GM21447 (cell line): Measurements from ENCODE around the gene CD207.
"Not testable (repeated sequence)": the region's sequence is repeated elsewhere in the genome, so short reads cannot be mapped to it uniquely, and the experiment has no call there.

Experiments used
- ATAC-seq: cut with Tn5 transposase; IDR thresholded peaks from one replicate; pipeline ENCODE4 v1.9.1; 2021; ENCODE audit not compliant: unreplicated experiment

Gene CD207

GRCh38 chr2:70829916-70830315, 5.7 kb downstream of the CD207 start:
- ATAC-seq = no peak

DNA sequence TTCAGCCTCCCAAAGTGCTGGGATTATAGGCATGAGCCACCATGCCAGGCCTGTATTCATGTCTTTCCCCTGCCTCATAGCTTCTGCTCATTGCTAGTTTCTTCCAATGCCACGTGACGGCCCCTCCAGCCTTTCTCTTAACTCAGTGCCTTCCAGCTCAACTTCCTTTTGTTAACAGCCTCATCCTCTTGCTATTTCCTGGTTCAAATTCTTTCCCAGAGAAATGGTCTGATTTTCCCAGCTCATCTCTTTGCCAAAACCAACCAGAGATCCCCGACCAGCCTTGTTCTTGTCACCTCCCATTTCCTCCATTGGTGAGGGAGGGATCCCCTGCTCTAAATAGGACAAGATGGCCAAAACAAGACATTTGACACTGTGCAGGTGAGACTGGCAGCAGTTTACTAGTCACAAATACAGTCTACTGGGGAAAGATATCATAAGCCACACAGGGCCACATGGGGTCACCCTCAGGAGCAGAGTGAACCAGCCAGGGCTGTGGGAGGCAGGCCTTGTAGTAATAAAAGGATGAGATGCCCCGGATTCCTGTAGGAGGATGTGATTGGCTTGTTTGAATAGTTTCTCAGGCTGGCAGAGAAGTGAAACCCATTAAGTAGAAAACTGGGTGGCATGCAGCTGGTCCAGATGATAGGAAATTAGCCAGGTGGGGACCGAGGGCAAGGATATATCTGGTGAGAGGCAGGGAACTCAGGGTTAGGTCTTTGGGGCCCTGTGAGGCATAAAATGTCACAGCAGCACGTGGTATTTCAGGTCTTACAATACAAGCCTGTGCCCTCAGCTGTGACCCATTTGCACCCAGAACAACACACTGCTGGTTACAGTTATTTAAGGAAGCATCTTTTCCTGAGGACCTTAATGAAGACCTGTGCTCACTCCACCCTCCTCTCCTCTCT, 6.4 kb downstream of the CD207 start:
- ATAC-seq = no peak

- ATAC-seq = no peak
Measured at GRCh38 chr2:70828115-70828514, 7.5 kb downstream of the CD207 start.

GRCh38 chr2:70827388-70827787, 8.2 kb downstream of the CD207 start:
- no peak for ATAC-seq

- ATAC-seq = no peak
Measured at GRCh38 chr2:70826696-70827350, 8.8 kb downstream of the CD207 start.

- ATAC-seq = no peak
Measured at GRCh38 chr2:70823249-70823648, 12.4 kb downstream of the CD207 start.

DNA sequence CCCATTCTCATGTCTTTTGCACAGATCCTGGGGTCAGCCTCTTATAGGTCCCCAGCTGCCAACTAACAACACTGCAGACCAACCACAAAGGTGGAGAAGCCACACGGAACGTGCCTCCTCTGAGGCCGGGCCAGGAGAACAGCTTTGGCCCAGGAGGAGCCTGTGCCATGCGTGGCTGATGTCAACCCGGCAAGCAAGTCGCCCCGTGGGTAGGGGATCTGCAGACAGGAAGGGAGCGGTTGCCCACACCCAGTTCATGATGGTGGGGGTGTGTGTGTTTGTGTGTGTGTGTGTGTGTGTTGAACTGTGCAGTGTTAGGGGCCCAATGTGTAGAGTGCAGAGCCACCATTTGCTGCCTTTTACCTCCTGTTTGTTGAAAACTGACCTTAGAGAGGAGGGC, 12.8 kb downstream of the CD207 start:
- ATAC-seq = no peak

- ATAC-seq = no peak
Measured at GRCh38 chr2:70820499-70820898, 15.1 kb downstream of the CD207 start, which contains the start of gene CLEC4F. Gene CLEC4F, minus strand, starts transcription at chr2:70820599. Its CDS starts 76 bp downstream, at chr2:70820523.

GRCh38 chr2:70817284-70817954, 18.2 kb downstream of the CD207 start:
- no peak for ATAC-seq

GRCh38 chr2:70816726-70817125, 18.9 kb downstream of the CD207 start:
- ATAC-seq = no peak

DNA sequence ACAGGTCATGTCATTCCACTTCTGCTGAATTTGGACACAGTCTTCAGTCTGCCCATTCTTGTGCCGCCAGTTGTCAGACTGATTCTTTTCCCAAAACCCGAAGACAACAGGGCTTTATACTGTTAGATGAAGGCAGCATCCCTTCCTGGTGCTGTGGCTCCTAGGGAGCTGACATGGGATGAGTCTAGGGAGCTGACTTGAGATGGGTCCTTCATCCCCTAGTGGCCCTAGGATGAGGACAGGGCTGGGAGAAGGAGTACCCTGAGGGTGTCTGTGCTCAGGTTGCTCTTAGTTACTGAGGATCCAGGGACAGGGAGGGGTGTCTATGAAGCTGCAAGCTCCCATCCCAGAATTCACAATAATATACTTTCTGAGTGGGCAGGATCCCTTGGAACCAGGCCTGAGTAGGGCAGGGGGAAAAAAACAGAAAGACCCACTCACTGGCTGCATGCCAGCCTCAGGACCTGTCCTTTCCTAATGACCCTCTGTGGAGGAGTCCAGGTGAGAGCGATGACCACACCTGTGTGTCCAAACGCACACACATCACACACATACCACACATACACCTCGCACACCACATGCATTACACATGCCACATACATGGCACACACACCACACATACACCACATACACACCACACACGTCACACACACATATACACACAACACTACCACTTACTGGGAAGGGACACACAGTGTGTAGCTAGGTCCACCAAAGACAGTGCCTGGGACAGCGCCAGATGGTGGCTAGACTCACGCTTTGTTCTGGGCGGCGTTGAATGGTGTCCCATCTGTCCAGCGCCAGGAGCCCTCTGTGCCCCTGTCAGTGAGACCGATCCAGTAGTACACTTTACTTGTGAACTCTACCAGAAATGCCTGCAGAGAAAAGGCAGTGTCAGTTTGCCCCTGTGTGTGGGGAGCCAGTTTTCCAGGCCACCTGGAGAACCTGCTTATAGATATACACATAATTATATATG, 26.3 kb downstream of the CD207 start:
- no peak for ATAC-seq

- no peak for ATAC-seq
Measured at GRCh38 chr2:70807828-70808118, 27.8 kb downstream of the CD207 start.

DNA sequence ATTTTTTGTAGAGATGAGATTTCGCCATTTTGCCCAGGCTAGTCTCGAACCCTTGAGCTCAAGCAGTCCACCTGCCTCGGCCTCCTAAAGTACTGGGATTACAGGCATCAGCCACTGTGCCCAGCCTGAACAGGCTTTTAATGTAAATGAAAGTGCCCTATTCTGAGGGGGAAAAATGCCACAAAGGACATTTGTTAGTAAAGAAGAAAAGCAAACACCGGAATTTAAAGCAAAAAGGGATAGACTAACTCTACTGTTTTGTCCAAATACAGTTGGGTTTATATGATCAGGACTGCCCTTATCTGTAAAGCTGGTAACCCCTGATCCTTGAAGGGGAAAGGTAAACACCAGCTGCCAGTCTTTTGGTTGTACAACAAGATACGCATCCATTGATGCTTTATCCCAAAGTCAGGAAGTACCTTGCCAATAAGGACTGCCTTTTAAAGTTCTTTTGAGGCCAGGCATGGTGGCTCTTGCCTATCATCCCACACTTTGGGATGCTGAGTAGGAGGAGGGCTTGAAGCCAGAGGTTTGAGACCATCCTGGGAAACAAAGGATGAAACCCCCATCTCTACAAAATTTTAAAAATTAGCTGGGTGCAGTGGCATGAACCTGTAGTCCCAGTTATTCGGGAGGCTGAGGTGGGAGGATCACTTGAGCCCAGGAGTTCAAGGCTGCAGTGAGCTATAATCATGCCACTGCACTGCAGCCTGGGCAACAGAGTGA, 28.4 kb downstream of the CD207 start:
- no peak for ATAC-seq

DNA sequence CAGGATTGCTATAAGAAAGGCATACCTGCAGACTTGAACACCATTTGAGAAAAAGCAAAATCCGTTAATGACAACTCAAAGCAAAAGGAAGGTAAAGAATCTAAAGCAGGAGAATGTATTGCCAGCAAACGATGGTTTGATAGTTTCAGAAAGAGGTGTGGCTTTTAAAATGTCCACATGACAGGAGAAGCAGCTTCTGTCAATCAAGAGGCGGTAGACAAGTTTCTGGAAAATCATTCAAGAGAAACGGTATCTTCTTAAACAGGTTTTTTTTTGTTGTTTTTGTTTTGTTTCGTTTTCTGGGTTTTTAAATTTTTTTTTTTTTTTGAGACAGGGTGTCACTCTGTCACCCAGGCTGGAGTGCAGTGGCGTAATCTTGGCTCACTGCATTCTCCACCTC, 29.0 kb downstream of the CD207 start:
- no peak for ATAC-seq

GRCh38 chr2:70806013-70806412, 29.6 kb downstream of the CD207 start:
- no peak for ATAC-seq

DNA sequence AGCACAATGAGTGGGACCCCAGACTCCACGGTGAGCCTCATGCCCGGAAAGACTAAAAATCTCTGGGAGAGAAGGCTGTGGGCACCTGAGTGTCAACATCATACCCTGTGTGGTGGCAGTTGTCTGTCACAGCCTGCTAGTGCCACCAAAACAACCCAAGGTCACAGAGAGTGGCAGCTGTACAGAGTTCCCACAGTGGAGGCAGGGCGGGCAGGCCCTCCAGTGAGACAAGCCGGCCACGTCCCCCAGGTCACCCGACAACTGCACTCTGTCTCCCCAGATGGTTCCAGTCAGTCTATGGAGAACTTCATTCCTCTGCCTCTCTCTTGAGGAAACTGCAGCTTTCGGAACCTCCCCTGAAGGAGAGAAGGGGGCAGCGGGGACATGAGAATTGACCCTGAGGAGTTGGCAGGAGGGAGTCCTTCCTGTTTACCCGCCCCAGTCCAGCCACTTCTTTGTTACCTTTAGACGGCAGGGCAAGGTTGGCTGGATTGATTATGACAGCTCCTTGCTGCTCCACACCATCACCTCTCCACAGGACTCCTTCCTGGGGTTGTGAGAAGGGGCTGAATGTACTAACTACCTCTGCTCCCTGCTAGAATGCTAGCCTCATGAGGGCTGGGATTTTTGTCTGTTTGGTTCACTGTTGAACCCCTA, 33.9 kb downstream of the CD207 start:
- no peak for ATAC-seq

GRCh38 chr2:70799706-70800105, 35.9 kb downstream of the CD207 start:
- no peak for ATAC-seq

GRCh38 chr2:70797996-70798395, 37.6 kb downstream of the CD207 start:
- ATAC-seq = not testable (repeated sequence)

- ATAC-seq = no peak
Measured at GRCh38 chr2:70797506-70797905, 38.1 kb downstream of the CD207 start.

DNA sequence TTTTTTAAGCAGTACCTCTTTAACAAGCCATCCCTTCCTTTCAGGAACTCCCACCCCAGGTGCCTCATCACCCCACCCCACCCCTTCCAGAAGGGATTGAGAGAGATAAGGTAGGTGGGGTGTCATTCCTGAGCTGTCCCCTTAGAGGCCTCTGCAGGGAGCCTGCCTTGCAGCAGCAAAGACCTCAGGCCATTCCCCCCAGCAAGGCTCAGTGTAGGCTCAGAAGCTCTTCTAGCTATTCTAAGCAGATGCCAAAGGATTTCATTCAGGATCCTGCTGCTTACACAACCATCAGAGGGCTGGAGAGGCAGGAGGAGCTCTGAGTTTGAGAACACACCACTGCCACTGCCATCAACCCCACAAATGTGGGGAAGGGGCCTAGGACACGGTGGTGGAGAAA, 39.4 kb downstream of the CD207 start:
- ATAC-seq = no peak
